Nephron progenitor cell (in vitro differentiated cells): ENCODE measurements around the gene SNRNP48.

ENCODE experiments used
- DNase-seq: peaks from one replicate; pipeline ENCODE4 v3.0.0; 2021
- H3K27ac Mint-ChIP-seq: 2 replicates; pipeline ENCODE4 v1.8.0; 2021; ENCODE audit warnings: mild to moderate bottlenecking, moderate library complexity, mixed read lengths
- H3K27me3 Mint-ChIP-seq: 2 replicates; pipeline ENCODE4 v1.8.0; 2021; ENCODE audit warnings: mild to moderate bottlenecking, low read depth, mixed read lengths; ENCODE audit not compliant: poor library complexity
- H3K36me3 Mint-ChIP-seq: 2 replicates; pipeline ENCODE4 v1.8.0; 2021; ENCODE audit warnings: low read depth, mixed read lengths
- H3K4me1 Mint-ChIP-seq: 2 replicates; pipeline ENCODE4 v1.8.0; 2021; ENCODE audit warnings: mixed read lengths
- H3K4me3 Mint-ChIP-seq: 2 replicates; pipeline ENCODE4 v1.8.0; 2021; ENCODE audit warnings: mild to moderate bottlenecking, moderate library complexity, mixed read lengths
- H3K9me3 Mint-ChIP-seq: 2 replicates; pipeline ENCODE4 v1.8.0; 2021; ENCODE audit warnings: mild to moderate bottlenecking, moderate library complexity, mixed read lengths
- CTCF ChIP-seq: fragments of 200-600 bp; sonication (generic); IDR thresholded peaks from 2 replicates; pipeline ENCODE4 v1.5.0; 2021; ENCODE audit warnings: antibody characterized with exemption

Gene SNRNP48

GRCh38 chr6:7558781-7559180 lies 31.2 kb upstream of the SNRNP48 start:
- Mint-ChIP-seq H3K36me3 (peaks cover 64% of the 10 kb centered on the region), H3K27me3 (no peaks in the 10 kb centered on the region), H3K4me3 (no peak overlapping the region), H3K27ac (no peak overlapping the region), H3K4me1 (peaks cover 10% of the 10 kb centered on the region), H3K9me3 (no peaks in the 10 kb centered on the region)
- no peak for TF ChIP-seq CTCF
- no peak for DNase-seq

- Mint-ChIP-seq H3K9me3 (no peaks in the 10 kb centered on the region), H3K27ac (peak overlapping the region; percentile 38), H3K27me3 (no peaks in the 10 kb centered on the region), H3K36me3 (peaks cover 64% of the 10 kb centered on the region), H3K4me1 (peaks cover 6% of the 10 kb centered on the region), H3K4me3 (no peak overlapping the region)
- DNase-seq, result no peak
- no peak for TF ChIP-seq CTCF
Measured at GRCh38 chr6:7559196-7559595, 30.8 kb upstream of the SNRNP48 start.

GRCh38 chr6:7559651-7560385 lies 30.2 kb upstream of the SNRNP48 start:
- peak overlapping the region; percentile 38 for H3K27ac Mint-ChIP-seq
- no peaks in the 10 kb centered on the region for H3K27me3 Mint-ChIP-seq
- DNase-seq, result no peak
- no peaks in the 10 kb centered on the region for H3K9me3 Mint-ChIP-seq
- H3K4me3 Mint-ChIP-seq, result no peak overlapping the region
- H3K4me1 Mint-ChIP-seq, result peaks cover 4% of the 10 kb centered on the region
- no peak for TF ChIP-seq CTCF
- H3K36me3 Mint-ChIP-seq, result peaks cover 67% of the 10 kb centered on the region

- TF ChIP-seq CTCF, result no peak
- Mint-ChIP-seq H3K27ac (peak overlapping the region; percentile 37), H3K9me3 (no peaks in the 10 kb centered on the region), H3K4me1 (no peaks in the 10 kb centered on the region), H3K27me3 (no peaks in the 10 kb centered on the region), H3K4me3 (no peak overlapping the region), H3K36me3 (peaks cover 76% of the 10 kb centered on the region)
- no peak for DNase-seq
Measured at GRCh38 chr6:7561153-7561964, 28.6 kb upstream of the SNRNP48 start.

GRCh38 chr6:7562769-7563168 lies 27.2 kb upstream of the SNRNP48 start:
- Mint-ChIP-seq H3K9me3 (no peaks in the 10 kb centered on the region), H3K36me3 (peaks cover 86% of the 10 kb centered on the region), H3K27me3 (no peaks in the 10 kb centered on the region), H3K27ac (peak overlapping the region; percentile 79), H3K4me3 (no peak overlapping the region), H3K4me1 (no peaks in the 10 kb centered on the region)
- no peak for TF ChIP-seq CTCF
- no peak for DNase-seq
